GM13976 (cell line): ENCODE measurements around the gene BUB1.

Source experiments
- DNase-seq: peaks from one replicate; pipeline ENCODE4 v3.0.0; 2012; ENCODE audit warnings: low spot score
- CTCF ChIP-seq: IDR thresholded peaks from 2 replicates; pipeline ENCODE4 v1.5.1; 2012; ENCODE audit warnings: borderline replicate concordance, mild to moderate bottlenecking; ENCODE audit not compliant: insufficient read depth; ENCODE audit errors: extremely low read depth, missing control alignments, control extremely low read depth
- in situ Hi-C: fragments of 300-500 bp; cut with MboI; formaldehyde crosslinking; loops from one replicate; pipeline ENCODE4 v1.12.0; 2022; ENCODE audit warnings: low sequenced_read_pairs, mixed read lengths, inconsistent platforms; ENCODE audit not compliant: unreplicated experiment

Gene BUB1

DNA sequence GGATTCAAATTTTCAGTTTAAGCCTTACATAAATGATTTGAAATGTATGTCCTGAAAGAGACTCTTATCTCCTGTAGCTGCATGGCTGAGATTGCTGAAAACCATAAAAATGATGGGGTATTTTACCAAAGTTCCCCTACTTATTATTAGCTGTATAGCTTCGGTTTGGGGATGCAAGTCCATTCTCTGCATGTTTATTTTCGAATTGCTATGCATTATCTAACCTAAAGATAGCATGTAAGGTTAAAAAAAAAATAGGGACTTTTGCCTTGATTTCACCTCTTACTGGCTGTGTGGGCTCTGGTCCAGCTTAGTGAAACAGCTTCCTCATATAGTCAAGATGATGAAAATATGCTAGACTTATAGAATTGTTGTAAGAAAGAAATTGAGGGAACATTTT is 40.5 kb upstream of the BUB1 start:
- no peak for DNase-seq
- in situ Hi-C loops = no loop called here
- TF ChIP-seq CTCF = no peak

DNA sequence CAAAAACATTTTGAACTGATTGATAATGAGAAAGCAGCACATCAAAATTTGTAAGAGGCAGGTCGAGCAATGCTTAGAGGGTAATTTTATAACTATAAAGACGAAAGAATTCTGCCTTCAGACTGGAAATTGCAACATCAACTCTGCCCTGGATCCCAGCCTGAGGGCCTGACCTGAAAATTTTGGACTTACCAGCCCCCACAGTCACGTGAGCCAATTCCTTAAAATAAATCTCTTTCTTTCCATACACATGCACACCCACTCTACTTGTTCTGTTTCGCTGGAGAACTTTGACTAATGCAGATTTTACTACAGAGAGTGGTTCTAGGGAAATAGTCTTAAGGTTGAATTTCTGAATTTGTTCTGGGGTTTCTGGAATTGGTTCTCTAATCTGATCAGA is 39.9 kb upstream of the BUB1 start:
- DNase-seq = no peak

GRCh38 chr2:110716959-110717645 is 39.2 kb upstream of the BUB1 start:
- no peak for TF ChIP-seq CTCF
- DNase-seq = no peak
- in situ Hi-C loops = no loop called here

More for the DNA sequence above, 39.9 kb upstream of the BUB1 start:
- no peak for TF ChIP-seq CTCF
- in situ Hi-C loops = no loop called here

DNA sequence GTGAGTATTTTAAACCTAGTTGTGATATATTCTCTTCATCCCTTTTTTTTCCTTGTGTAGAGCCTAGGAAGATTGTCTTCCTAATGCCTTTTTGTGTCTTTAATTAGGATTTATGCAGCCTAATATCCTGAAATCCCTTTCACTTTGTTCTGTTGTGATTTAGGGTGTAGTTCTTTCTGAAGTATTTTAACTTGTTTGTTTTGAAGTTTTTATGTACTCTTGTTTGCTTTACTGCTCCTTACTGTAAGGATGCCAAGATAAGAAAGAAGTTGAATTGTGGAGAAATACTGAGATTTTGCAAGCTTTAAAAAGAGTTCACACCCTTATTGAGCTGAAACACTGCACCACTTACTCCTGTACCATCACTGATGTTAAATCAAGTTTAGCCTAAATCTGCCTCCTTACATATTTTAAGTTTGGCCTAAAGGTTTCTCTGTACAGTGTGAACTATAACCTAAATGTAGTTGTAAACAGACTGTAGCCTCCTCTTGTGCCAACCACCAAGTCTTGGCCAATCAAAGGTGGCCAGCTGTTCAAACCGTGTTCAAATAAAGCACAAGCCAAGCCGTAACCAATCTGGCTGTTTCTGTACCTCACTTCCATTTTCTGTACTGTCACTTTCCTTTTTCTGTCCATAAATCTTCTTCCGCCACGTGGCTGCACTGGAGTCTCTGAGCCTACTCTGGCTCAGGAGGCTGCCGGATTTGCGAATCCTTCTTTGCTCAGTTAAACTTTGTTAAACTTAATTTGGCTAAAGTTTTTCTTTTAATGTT is 36.8 kb upstream of the BUB1 start:
- TF ChIP-seq CTCF = no peak
- no peak for DNase-seq
- in situ Hi-C loops = no loop called here

- TF ChIP-seq CTCF = no peak
- DNase-seq = no peak
- in situ Hi-C loops = no loop called here
These were observed 35.9 kb upstream of the BUB1 start for GRCh38 chr2:110713513-110714362.

- no peak for TF ChIP-seq CTCF
- DNase-seq = no peak
- in situ Hi-C loops = no loop called here
These were observed 34.9 kb upstream of the BUB1 start for GRCh38 chr2:110712737-110713136.
